ENCODE data around the gene STK39.

- TF ChIP-seq CTCF (IDR thresholded peaks at IDR 0.05) (no peak), EZH2 (IDR thresholded peaks at IDR 0.05; ENCODE audit: borderline replicate concordance, insufficient read depth, low read depth, low read length, poor library complexity, severe bottlenecking) (no peak)
Observed at GRCh38 chr2:168176402-168176801, 71.0 kb downstream of the STK39 start.

Measured in B cell (primary cell).